ENCODE data around the gene SEC63.
"Not testable (repeated sequence)": the region's sequence is repeated elsewhere in the genome, so short reads cannot be mapped to it uniquely, and the experiment has no call there.

SEC63 gene

GRCh38 chr6:107926697-107927544, 31.1 kb downstream of the SEC63 start:
- DNase-seq = not testable (repeated sequence)

GRCh38 chr6:107917451-107918375, 40.3 kb downstream of the SEC63 start:
- no peak for DNase-seq

- not testable (repeated sequence) for DNase-seq
Measured at GRCh38 chr6:107916961-107917360, 41.0 kb downstream of the SEC63 start.

GRCh38 chr6:107911692-107912091, 46.3 kb downstream of the SEC63 start:
- no peak for DNase-seq

- DNase-seq = no peak
Measured at GRCh38 chr6:107894809-107895396, 63.1 kb downstream of the SEC63 start.

- DNase-seq = not testable (repeated sequence)
Measured at GRCh38 chr6:107890431-107890830, 67.6 kb downstream of the SEC63 start.

- DNase-seq = not testable (repeated sequence)
Measured at GRCh38 chr6:107885950-107886349, 72.1 kb downstream of the SEC63 start.

GRCh38 chr6:107879941-107880340, 78.1 kb downstream of the SEC63 start:
- DNase-seq = no peak

GRCh38 chr6:107877968-107878367, 80.0 kb downstream of the SEC63 start:
- no peak for DNase-seq

GRCh38 chr6:107871976-107872375, 86.0 kb downstream of the SEC63 start:
- DNase-seq = no peak

- DNase-seq = not testable (repeated sequence)
Measured at GRCh38 chr6:107871512-107871911, 86.5 kb downstream of the SEC63 start.

GRCh38 chr6:107871016-107871415, 87.0 kb downstream of the SEC63 start:
- DNase-seq = no peak

GRCh38 chr6:107870381-107870780, 87.6 kb downstream of the SEC63 start:
- DNase-seq = no peak

GRCh38 chr6:107869871-107870270, 88.1 kb downstream of the SEC63 start:
- DNase-seq = no peak

GRCh38 chr6:107868867-107869611, 89.0 kb downstream of the SEC63 start:
- no peak for DNase-seq

GRCh38 chr6:107867302-107867615, 90.7 kb downstream of the SEC63 start:
- DNase-seq = no peak

- peak; percentile 6 for DNase-seq
Measured at GRCh38 chr6:107866606-107867301, 91.3 kb downstream of the SEC63 start.

- DNase-seq = no peak
Measured at GRCh38 chr6:107864226-107865127, 93.5 kb downstream of the SEC63 start.

GRCh38 chr6:107862383-107862782, 95.6 kb downstream of the SEC63 start:
- no peak for DNase-seq

GRCh38 chr6:107860963-107861362, 97.0 kb downstream of the SEC63 start:
- not testable (repeated sequence) for DNase-seq

- peak; percentile 4 for DNase-seq
Measured at GRCh38 chr6:107860144-107860543, 97.9 kb downstream of the SEC63 start.

All from NCI-H526 treated with DMSO at 0.1 percent for 48 hours (cell line).